CD1c-positive myeloid dendritic cell (primary cell): ENCODE results near the gene INAVA.

Experiments used
- DNase-seq: peaks from one replicate; pipeline ENCODE4 v3.0.0-alpha.2; 2016; ENCODE audit errors: extremely low spot score

INAVA gene

DNA sequence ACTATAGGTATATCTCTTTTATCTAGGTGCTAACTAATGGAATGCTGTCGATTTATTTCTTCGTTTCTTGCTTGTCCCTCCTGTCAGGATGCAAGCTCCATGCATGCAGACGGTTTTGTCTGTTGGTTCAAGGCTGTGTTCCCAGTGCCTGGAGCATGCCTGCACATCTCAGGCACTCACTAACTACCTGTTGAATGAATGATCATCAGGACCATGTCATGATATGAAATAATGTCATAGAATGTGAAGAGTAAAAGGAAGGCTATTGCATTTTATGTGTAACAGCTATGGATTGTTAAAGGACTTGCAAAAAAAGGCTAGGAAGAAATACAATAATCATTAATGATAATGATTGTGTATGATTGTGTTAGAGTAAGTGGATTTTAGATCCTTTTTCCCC lies 17.7 kb upstream of the INAVA start:
- DNase-seq: no peak

DNA sequence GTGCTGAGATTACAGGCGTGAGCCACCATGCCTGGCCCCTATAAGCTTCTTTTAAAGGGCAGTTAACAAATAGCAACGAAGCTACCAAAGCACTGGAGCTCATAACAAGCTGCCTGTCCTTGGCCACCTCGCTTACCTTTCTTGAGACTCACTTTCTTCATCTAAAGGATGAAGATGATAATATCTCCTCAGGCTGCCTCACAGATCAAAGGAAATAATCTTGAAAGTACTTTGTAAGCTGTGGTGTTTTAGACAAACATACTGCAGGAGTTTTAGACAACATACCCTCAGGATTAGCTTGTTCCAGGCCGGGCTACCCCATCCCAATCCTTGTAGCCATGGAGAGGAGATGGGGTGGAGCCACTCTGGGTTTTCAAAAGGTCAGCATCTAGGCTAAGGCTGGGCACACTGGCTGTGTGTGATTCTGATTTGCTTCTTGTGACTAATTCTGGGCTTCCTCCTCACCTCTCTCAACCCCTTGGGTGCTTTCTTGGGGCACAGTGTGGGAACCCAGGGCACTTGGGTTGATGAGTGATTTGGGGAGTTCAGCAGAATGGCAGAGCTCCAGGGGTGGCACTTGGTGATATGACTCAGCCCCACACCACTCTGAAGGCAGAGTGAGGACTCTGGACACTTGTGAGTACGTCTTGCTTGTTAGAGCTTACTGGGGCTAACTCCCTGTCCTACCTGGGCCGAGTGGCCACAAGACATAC lies 16.7 kb upstream of the INAVA start:
- no peak for DNase-seq

DNA sequence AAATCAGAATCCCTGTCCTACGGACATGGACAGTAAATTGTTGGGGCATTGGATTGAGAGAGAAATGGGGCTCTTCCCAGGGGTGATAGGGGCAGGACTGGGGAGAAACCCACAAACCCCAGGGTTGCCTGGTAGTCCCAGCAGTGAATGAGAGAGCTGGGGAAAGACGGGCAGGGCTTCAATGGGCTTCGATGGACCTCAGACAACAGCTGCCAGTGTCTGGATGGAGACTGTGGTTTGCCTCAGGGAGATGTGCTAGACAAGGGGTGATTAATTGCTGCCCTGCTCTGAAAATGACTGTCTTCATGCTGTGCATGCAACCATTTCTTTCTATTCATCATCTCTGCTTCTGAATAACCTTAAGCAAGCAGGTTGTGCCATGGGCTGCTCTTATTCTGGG lies 14.5 kb upstream of the INAVA start:
- no peak for DNase-seq

DNA sequence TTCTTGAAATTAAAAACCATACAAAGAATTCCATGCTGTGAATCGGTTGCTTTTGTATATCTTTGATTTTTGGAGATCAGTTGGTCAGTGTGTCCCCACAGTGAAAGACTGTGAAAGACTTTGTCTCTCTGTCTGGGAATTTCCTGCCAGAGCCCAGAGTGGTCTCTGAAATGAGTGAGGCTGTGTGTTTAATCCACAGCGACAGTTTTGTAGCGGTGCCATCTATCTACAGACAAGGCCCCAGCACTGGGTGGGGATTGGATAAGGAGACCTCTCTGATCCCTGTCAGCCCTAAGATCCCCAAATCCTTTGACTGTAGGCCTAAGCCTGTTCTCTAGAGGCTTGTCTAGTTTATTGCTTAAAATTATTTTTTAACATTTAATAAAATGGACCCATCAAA lies 11.6 kb upstream of the INAVA start:
- no peak for DNase-seq

DNA sequence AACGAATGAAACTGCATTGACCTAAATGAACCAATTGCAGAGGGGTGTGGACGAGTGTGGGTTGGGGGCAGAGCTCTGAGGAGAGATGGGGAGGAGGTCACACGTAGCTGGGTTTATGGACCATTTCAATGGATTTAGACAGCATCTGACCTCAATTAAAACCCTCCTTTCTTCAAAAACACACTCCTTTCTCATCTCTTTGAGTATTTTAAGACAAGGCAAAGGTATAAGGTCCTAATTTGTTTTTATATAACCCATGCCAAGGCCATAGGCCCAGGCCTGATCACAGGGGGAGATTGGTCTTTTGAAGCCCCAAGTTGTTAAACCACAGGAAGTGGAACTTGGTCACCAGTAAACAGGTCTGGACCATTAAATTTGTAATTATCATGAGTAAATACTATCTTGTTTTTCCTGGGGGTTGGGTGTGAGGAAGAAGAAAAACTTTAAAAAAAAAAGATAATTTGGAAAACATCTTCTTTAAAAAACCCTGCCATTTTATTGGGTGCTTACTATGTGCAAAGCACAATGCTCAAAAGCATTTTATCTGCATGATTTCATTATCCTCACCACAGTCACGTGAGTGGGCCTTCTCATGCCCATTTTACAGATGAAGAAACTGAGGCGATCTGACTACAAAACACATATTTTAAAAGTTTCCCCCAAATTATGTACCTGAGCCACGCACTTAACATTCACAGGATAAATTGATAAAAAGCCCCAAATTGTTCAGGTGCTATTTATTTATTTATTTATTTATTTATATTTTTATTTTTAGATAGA lies 8.9 kb upstream of the INAVA start:
- no peak for DNase-seq

DNA sequence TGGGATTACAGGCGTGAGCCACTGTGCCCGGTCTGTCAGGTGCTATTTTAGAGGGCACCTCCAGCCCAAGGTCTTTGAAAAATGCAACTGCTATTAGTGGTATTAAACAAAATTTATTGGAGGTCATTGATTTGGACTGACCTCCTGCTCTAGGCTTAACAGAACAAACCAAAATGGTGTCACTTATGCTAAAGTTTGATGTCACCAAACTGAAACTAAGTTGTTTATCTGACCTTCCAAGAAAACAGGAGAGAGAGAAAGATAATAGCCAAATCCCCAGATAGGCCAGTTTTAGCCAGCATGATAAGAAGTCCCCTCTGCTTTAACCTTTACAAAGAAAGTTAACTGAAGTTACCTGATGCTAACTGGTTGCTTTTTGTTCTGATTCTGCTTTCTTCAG lies 8.1 kb upstream of the INAVA start:
- DNase-seq: no peak

DNA sequence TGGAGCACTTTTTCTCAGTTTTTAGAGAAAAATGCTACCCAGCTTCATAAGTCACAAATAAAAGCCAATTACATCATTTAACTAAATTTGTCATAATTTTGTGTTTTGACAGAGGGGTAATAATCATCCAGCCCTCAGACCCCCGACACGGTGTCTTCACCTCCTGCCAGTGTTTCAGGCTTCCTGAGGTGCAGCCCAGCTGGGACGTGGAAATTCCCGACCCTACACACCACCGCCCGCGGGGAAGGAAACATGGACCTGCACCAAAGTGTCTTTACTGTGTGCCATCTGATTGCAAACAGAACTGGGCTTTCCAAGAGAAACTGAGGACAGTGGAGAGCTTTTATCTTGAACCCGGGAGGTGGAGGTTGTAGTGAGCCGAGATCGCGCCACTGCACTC lies 7.7 kb upstream of the INAVA start:
- no peak for DNase-seq

DNA sequence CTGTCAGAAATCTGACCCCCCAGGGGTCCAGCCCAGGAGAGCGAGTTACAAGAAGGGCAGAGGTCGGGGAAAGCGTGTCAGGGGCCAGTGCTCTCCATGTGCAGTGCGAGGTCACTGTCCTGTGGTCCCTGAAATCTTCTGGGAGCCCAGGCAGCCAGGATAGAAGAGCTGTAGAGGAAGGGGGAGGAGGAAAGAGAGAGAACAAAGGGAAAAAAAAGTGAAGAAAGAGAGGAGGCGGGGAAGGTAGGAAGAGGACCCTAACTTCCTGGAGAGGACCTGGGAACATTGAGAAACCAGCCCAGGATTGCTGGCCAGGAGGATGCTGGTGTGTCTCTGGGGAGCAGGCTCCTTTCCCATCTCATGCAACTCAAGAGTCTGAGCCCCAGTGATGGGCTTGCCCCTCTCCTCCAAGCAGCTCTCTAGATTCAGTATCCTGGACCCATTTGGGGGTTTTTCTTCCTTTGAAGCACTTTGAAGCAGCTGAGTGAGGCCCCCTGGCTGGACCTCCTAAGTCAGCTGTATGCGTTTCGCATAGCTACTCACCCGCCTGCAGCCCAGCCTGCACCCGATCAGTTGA lies 6.8 kb upstream of the INAVA start:
- no peak for DNase-seq

DNA sequence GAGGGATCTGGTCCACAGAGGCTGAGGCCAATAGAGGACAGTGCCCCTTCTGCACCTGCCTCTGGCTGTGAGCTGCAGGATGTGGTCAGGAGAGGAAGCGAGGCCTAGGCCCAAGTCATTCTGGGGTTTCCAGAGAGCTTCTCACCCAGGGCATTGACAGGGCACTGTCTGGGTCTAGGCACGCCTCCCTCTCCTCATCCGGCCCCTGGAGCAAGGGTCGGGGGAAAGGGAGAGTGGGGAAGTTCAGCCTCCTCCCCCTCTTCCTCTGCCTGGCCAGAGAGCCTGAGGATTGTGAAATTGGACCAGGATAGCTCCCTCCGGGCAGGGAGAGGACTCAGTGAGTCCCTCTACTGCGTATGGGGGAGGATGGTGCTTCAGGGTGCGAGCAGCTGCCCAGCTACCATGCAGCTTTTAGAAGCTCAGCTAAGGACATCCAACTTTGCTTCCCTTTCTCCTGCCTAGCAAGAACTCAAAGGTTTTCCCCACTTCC lies 6.3 kb upstream of the INAVA start:
- peak; percentile 47 for DNase-seq

DNA sequence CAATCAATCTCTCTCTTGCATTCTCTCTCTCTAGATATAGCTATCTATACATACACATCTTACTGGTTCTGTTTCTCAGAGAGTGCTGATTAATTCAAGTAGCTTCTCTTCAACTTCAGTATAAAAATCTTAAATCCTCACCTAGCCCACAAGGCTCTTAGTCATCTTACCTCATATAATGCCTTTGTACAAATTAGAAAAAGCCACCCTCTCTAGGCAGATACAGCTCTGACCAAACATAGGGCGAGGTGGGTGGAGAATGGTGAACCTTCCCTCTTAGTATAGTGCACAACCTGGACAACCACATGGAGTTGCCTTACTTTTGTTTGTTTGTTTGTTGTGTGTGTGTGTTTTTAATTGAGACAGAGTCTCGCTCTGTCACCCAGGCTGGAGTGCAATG lies 5.1 kb upstream of the INAVA start:
- DNase-seq: no peak

DNA sequence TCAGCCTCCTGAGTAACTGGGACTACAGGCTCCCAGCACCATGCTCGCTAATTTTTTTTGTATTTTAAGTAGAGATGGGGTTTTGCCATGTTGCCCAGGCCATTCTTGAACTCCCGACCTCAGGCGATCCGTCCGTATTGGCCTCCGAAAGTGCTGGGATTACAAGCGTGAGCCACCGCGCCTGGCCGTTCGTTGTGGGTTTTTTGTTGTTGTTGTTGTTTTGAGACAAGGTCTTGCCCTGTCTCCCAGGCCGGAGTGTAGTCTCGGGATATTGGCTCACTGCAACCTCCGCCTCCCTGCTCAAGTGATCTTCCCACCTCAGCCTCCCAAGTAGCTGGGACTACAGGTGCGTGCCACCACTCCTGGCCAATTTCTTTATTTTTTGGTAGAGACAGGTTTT lies 4.7 kb upstream of the INAVA start:
- DNase-seq: no peak

DNA sequence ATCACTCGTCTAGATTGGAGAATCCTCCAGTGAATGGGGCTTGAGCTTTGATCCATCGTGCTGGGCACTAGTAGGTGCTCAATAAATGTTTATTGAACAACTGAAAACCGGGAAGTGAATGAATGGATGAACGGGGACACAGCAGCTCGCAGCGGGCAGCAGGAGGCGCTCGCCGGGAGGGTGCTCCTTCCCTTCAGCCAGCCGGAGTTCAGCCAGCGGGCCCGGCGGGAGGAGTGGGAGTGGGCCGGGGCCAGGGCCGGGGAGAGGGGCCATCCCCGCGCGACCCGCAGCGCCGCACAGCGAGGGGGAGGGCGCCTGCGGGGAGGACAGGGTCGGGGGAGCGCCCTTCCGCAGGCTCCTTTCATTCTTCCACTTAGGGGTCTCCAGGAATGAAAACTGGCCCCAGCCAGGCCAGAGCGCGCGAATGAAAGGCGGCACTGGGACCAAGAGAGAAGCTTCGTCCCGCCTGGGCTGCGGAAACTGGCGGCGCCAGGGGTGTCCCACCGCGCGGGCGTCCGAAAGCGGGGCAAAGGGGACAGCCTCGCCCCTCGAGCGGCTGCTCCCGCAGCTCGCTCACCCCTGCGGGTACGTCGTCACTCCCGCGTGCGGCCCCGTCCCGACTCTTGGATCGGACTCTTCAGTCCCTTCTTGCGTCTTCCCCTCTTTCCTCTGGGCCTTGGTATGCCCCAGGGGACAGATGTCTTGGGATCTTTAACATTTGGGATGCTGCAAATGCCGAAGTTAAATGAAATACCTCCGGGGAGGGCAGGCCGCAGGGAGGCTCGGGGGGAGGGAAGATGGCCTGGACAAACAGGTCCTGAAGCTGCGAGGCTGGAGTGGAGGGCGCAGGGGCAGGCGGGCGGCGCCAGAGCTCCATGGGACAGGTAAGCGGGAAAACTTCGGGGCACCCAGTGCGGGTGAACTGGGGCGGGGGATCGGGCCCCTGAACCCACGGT lies 3.6 kb upstream of the INAVA start:
- peak; percentile 37 for DNase-seq

DNA sequence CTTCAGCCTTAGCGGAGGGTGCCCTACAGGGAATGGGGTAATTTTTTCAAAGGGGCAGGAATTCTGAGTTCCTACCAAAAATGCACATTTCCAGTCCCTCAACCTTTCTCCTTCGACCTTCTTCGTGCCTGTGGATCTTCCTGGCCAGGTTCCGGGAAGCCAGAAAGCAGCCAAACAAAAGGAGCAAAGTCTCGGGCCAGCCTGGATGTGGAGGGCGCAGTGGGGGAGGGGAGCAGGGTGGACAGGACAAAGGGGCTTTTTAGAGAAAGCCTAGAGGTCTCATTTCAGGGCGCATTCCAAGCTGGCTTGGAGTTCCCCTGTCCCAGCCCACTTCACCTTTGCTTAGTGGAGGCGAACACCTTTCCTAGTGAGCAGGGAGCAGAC lies 2.9 kb upstream of the INAVA start:
- DNase-seq: no peak

DNA sequence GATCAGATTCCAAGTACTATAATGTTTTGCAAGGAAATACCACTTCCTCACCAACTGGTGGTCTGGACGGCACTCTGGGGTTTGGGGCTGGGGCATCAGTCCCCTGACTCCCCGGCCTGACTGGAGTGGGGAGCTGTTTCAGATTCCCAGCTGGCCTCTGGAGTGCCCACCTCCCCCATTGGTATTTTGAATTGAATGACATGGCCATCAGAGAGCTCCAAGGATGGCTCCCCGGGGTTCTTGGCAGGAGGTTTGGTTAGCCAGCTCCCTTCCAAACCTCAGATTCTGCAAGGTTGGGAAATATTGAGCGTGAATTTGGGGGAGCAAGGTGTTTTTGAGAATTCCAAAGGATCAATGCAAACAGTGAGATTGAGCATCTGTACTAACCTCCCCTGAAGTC lies 2.2 kb upstream of the INAVA start:
- no peak for DNase-seq

DNA sequence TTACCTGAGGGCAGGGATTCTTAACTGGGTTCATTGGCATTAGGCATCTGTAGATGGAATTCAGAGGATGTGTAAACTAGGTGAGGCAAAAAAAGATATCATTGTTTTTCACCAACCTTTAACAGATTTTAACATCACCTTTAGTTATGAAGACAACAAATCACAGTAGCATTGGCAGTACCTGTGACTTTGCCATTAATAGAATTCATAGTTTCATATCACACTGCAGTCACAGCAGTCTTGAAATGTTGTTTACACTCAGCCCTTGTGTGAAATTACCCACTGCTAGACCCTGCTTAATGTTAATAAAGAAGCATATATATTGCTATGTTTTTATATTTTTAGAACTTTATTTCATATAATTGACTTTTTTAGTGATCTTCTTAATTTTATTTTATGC lies 1.7 kb upstream of the INAVA start:
- DNase-seq: no peak

DNA sequence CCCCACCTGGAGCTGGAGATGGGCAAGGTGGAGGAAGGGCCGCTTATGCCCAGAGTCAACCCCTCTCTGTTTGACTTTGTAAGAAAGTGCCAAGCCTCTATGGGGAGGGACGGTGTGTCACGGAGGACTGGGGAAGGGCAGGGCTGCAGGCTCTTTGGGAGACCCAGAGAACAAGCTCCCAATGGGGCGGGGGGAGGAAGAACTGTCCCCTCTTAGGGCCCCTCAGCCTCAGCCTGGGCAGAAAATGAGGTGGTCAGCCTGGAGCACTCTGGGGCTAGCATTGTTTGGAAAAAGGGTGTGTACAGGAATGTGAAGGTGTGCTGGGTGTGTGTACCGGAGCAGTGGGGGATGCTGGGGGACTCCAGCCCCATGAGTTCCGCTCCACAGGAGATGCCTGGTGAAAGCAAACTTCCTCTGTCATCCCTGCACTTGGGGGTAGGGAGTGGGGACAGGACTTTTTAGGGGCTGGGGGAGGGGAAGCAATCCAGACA lies 1.2 kb upstream of the INAVA start:
- no peak for DNase-seq

DNA sequence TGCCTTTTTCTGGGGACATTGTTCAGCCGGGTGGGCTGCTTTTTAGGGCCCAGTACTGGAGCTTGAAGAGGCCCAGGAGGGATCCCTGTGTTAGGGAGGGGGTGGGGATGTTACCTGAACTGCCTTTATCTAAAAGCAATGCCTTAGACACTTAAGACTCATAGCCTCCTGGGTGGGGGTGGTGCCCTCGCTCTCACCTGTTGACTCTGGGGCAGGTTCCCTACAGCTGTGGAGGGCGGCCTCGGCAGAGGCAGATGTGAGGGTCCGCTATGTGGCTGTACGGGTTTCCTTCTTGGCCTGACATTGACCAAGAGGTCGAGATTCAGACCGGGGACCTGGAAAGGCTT lies 716 bp downstream of the INAVA start:
- no peak for DNase-seq

DNA sequence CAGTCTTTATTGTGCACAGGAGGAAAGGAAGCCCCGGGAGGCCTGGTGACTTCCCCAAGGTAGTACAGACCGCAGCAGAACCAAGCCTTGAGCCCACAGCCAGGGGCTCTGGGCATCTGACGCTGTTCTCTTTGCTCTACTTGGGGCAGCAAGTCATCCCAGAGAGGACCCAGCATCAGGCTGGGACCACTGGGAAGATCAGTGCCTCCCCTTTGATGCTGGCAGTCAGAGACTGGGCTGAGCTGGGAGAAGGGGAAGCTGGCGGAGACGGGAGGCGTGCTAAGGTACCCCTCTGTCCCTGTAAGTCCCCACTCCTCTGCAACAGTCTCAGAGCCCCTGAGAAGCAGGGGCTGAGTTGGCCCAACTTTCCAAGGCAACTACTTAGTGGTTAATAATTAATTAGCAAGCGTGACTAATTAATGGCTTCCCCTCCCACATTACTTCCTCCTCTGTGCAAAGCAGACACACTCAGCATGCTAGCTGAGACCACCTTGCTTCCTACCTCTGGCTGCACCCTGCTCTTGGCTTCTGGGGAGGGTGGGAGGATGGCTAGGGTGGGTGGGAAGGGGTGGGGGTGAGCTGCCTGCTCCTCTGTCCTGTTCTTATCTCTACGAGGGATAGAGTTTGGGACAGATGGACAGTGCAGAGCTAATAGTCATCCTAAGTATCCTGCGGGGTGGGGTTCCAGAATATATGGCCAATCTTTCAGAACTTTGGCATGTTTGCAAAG lies 1.3 kb downstream of the INAVA start:
- no peak for DNase-seq

DNA sequence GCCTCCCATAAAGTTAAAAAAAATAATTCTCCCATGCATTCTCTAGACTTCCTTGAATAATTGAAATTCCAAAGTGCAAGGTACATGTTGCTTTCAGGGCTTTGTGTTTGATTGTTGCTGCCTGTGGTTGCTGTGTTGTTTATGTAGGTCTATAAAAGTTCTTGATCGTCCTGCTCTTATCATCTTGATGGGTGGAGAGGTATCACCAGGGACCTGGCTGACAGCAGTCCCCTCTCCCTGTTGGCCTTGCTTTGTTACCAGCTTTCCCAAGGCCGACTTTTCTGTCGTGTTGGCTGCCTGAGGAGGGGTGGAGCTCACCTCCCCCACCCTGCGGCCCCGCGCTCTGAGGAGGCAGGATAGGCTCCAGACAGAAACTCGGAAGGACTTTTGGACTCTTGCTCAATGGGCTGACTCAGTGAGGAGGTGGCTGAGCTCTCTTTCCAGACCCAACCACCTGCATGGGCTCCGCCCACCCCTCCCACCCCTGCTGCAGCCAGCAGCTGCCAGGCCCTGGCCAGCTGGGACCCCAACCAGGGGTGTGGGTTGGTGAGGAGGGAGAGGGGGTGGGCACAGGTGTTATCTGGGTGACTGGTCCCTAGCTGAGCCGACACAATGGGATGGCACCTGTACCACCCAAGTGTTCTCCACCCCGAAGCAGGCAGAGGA lies 2.0 kb downstream of the INAVA start:
- peak; percentile 19 for DNase-seq

DNA sequence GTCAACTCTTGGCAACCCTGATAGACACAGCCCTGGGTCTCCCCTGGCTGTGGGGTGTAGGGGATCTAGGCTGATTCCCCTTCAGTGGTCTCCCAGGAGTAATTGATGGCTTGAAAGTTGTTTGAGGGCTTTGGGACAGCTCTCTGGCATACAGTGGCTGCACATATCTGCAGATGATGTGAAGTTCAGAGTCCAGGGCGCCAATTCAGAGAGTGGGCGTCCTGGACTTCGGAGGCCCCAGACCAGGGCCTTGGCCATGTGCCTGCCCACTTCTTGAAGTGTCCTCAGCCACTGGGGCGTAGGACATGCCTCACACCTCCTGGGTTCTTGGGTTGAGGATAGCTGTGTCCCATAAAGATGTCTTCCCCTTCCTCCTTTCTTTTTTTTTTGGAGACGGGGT lies 2.6 kb downstream of the INAVA start:
- no peak for DNase-seq

DNA sequence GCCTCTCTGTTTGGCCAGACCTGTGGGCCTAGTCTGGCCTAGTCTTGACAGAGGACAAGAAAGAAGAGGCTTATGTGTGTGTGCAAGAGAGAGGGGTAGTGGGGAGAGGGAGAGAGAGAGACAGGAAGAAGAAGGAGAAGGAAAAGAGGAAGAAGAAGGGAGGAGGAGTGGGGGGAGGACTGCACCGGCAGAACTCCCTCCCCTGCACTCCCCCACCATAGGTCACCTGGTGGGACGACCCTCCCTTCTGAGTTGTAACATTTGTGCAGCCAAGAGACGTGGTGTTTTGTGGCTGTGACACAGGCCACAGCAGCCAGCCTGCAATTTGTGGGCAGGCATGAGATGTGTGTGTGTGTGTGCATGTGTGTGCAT lies 4.3 kb downstream of the INAVA start:
- DNase-seq: no peak
